K562 (cell line): ENCODE results near the gene SELENOT. TPM values are rescaled to one million over a fixed set of nuclear protein-coding genes. Genes with fewer than 3 reads are reported as not detected.

Source experiments
- CBX1 ChIP-seq: sonication (generic); IDR thresholded peaks from 2 replicates; pipeline ENCODE4 v1.6.1; 2016; ENCODE audit warnings: antibody characterized with exemption, low read depth, mild to moderate bottlenecking
- E2F3 ChIP-seq: fragments of 250-450 bp; sonication (Bioruptor Pico); IDR thresholded peaks from 2 replicates; pipeline ENCODE4 v1.4.0; 2020; ENCODE audit warnings: mild to moderate bottlenecking
- FIP1L1 ChIP-seq: fragments of 200-400 bp; formaldehyde crosslinking; IDR thresholded peaks from 2 replicates; pipeline ENCODE4 v1.6.1; 2018; ENCODE audit warnings: mild to moderate bottlenecking, low read depth, low read length; ENCODE audit not compliant: poor library complexity, severe bottlenecking
- FOXP1 ChIP-seq: sonication (generic); formaldehyde crosslinking; IDR thresholded peaks from 2 replicates; pipeline ENCODE4 v1.8.0; 2022; ENCODE audit warnings: mild to moderate bottlenecking, missing genetic modification reagents
- HNRNPLL ChIP-seq: fragments of 200-400 bp; formaldehyde crosslinking; IDR thresholded peaks from 2 replicates; pipeline ENCODE4 v1.6.1; 2017; ENCODE audit warnings: low read length, low read depth, mild to moderate bottlenecking; ENCODE audit not compliant: poor library complexity, severe bottlenecking
- HNRNPUL1 ChIP-seq: fragments of 200-400 bp; formaldehyde crosslinking; IDR thresholded peaks from 2 replicates; pipeline ENCODE4 v1.6.1; 2017; ENCODE audit warnings: low read length
- NR1H2 ChIP-seq: sonication (generic); formaldehyde crosslinking; IDR thresholded peaks from 2 replicates; pipeline ENCODE4 v1.4.0; 2020; ENCODE audit warnings: mild to moderate bottlenecking, missing genetic modification reagents
- PHTF2 ChIP-seq: fragments of 250-450 bp; sonication (Bioruptor Pico); IDR thresholded peaks from 2 replicates; pipeline ENCODE4 v1.5.0; 2021; ENCODE audit warnings: mild to moderate bottlenecking
- SAFB ChIP-seq: fragments of 200-400 bp; formaldehyde crosslinking; IDR thresholded peaks from 2 replicates; pipeline ENCODE4 v1.6.1; 2017; ENCODE audit warnings: low read depth, low read length, borderline replicate concordance
- SP1 ChIP-seq: sonication (generic); formaldehyde crosslinking; IDR thresholded peaks from 2 replicates; pipeline ENCODE4 v1.8.1; 2022; ENCODE audit warnings: mild to moderate bottlenecking, missing genetic modification reagents
- TRIM28 ChIP-seq: fragments of 450-650 bp; IDR thresholded peaks from 2 replicates; pipeline ENCODE4 v1.6.1; 2017
- ZBTB7A ChIP-seq: IDR thresholded peaks from 2 replicates; pipeline ENCODE4 v1.6.1; 2011; ENCODE audit warnings: low read depth, mild to moderate bottlenecking, low read length, moderate library complexity, borderline replicate concordance; ENCODE audit not compliant: control insufficient read depth
- ZNF263 ChIP-seq: sonication (generic); formaldehyde crosslinking; IDR thresholded peaks from 2 replicates; pipeline ENCODE4 v1.8.0; 2022; ENCODE audit warnings: mild to moderate bottlenecking, missing genetic modification reagents, borderline replicate concordance
- ZNF77 ChIP-seq: fragments of 250-450 bp; sonication (Bioruptor Pico); IDR thresholded peaks from 2 replicates; pipeline ENCODE4 v1.5.0; 2020
- polyA plus RNA-seq, 8 experiments: library from polyadenylated mRNA; depleted of rRNA in 4 of 8; stranded (reverse) in 5 of 8; unstranded in 3 of 8; fragments of >200 nt; fragmentation: Nextera tagmentation in 2 of 8; fragmentation: Illumina TruSeq in 1 of 8; extraction: Ambion mirVana in 2 of 8; extraction: Trizol in 1 of 8; gene quantifications; 2 replicates each; pipeline versions ENCODE4 v1.2.1 to v1.2.3, GENCODE V29; 2011 to 2014; ENCODE audit warnings: inconsistent platforms in 1 of 8, missing spikeins in 1 of 8
- total RNA-seq, 7 experiments: library from RNA; depleted of rRNA in 6 of 7; stranded (reverse); fragments of >200 nt in 6 of 7; fragmentation: Illumina TruSeq in 2 of 7; extraction: Trizol in 2 of 7; gene quantifications; 2 replicates each; pipeline versions ENCODE4 v1.2.1 to v1.2.3, GENCODE V29; 2011 to 2021; ENCODE audit warnings: low replicate concordance in 1 of 7
- TF ChIP-seq, protein P1 (sequence below): IDR thresholded peaks from 2 replicates; pipeline ENCODE4 v1.6.1; 2011; ENCODE audit warnings: borderline replicate concordance, low read depth, mild to moderate bottlenecking, moderate library complexity, low read length; ENCODE audit not compliant: insufficient read depth, poor library complexity, severe bottlenecking
- TF ChIP-seq, protein P2 (sequence below): IDR thresholded peaks from 2 replicates; pipeline ENCODE4 v1.6.1; 2011; ENCODE audit not compliant: insufficient read length; ENCODE audit errors: extremely low read depth
- TF ChIP-seq, protein P3 (sequence below): sonication (generic); formaldehyde crosslinking; IDR thresholded peaks from 2 replicates; pipeline ENCODE4 v1.8.0; 2022; ENCODE audit warnings: mild to moderate bottlenecking, missing genetic modification reagents
- TF ChIP-seq, protein P4 (sequence below), 2 experiments: fragments of 450-650 bp in 1 of 2; sonication (generic) in 1 of 2; formaldehyde crosslinking in 1 of 2; IDR thresholded peaks in 1 of 2; conservative IDR thresholded peaks in 1 of 2; 2 replicates each; pipeline versions ENCODE4 v1.6.1 to v1.8.1; 2016 to 2023; ENCODE audit warnings: mild to moderate bottlenecking in 2 of 2, moderate library complexity in 2 of 2, inconsistent platforms in 1 of 2, missing genetic modification reagents in 1 of 2
- TF ChIP-seq, protein P5 (sequence below), 2 experiments: fragments of 250-450 bp in 1 of 2; fragments of 450-650 bp in 1 of 2; sonication (Bioruptor Pico) in 1 of 2; IDR thresholded peaks; 2 replicates each; pipeline versions ENCODE4 v1.6.1 to v1.8.0; 2016 to 2021; ENCODE audit warnings: mild to moderate bottlenecking in 2 of 2, moderate library complexity in 2 of 2, missing compliant biosample characterization in 1 of 2, missing genetic modification characterization in 1 of 2

Gene SELENOT
- total and polyA plus RNA-seq, 9 of the 15 experiments (the other 6 are each of a cell fraction or from before 2014, with no cell fraction given), result 33.0 to 411 (median 91.9) TPM

DNA sequence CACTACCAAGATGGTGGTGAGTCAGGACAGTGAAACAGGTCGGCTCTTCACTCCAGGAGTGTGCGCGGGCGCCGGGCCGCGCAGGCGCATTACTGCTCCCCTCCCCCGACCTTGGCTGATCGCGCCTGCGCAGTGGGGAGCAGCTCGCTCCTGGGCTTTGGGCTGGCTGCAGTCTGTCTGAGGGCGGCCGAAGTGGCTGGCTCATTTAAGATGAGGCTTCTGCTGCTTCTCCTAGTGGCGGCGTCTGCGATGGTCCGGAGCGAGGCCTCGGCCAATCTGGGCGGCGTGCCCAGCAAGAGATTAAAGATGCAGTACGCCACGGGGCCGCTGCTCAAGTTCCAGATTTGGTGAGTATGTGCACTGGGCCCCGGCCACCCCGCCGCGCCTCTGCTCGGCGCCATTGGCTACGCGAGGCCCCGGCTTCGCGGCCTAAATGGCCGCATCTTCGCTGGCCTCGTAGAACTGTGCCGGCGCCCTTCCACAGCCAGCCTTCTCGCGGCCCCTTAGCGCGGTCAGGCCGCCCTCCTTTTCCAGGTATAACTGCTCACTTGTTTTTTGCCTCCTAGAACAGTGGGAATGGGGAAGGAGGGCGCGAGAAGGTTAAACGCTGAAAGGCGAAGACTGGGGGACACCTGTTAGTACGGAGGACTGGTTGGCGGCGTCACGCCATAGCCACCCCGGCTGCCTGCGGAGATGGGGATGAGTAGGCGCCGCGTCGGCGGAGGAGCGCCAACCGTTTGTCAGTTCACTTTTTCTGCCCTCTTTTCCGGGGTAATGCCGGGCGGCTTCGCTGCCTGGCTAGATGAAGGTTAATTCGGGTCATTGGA is at the start of gene SELENOT (continued):
- TF ChIP-seq HNRNPLL (peak; percentile 43), CBX1 (peak; percentile 86), FOXP1 (CRISPR knock-in tag) (0 out of 2 replicates have a peak, but pooled peaks have one; percentile 41), FIP1L1 (peak; percentile 96), ZNF77 (CRISPR knock-in tag) (no peak), NR1H2 (CRISPR knock-in tag) (no peak), ZBTB7A (peak; percentile 43; the same call in 1 of the 2 replicates), E2F3 (CRISPR knock-in tag) (no peak), TRIM28 (no peak), HNRNPUL1 (no peak), PHTF2 (CRISPR knock-in tag) (no peak), SP1 (CRISPR knock-in tag) (peak; percentile 66; the same call in 1 of the 2 replicates), SAFB (no peak), ZNF263 (CRISPR knock-in tag) (peak; percentile 68)
- TF ChIP-seq, protein P1, sequence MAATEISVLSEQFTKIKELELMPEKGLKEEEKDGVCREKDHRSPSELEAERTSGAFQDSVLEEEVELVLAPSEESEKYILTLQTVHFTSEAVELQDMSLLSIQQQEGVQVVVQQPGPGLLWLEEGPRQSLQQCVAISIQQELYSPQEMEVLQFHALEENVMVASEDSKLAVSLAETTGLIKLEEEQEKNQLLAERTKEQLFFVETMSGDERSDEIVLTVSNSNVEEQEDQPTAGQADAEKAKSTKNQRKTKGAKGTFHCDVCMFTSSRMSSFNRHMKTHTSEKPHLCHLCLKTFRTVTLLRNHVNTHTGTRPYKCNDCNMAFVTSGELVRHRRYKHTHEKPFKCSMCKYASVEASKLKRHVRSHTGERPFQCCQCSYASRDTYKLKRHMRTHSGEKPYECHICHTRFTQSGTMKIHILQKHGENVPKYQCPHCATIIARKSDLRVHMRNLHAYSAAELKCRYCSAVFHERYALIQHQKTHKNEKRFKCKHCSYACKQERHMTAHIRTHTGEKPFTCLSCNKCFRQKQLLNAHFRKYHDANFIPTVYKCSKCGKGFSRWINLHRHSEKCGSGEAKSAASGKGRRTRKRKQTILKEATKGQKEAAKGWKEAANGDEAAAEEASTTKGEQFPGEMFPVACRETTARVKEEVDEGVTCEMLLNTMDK, result peak; percentile 22
- TF ChIP-seq, protein P2, sequence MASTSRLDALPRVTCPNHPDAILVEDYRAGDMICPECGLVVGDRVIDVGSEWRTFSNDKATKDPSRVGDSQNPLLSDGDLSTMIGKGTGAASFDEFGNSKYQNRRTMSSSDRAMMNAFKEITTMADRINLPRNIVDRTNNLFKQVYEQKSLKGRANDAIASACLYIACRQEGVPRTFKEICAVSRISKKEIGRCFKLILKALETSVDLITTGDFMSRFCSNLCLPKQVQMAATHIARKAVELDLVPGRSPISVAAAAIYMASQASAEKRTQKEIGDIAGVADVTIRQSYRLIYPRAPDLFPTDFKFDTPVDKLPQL, result peak; percentile 68
- TF ChIP-seq, protein P3, sequence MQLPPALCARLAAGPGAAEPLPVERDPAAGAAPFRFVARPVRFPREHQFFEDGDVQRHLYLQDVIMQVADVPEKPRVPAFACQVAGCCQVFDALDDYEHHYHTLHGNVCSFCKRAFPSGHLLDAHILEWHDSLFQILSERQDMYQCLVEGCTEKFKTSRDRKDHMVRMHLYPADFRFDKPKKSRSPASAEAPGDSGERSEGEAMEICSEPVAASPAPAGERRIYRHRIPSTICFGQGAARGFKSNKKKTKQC (CRISPR knock-in tag), result peak; percentile 85; the same call in 1 of the 2 replicates
- TF ChIP-seq, protein P4, sequence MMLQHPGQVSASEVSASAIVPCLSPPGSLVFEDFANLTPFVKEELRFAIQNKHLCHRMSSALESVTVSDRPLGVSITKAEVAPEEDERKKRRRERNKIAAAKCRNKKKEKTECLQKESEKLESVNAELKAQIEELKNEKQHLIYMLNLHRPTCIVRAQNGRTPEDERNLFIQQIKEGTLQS (IDR thresholded peaks at IDR 0.05), result no peak
- TF ChIP-seq, protein P4 (CRISPR knock-in tag; conservative IDR thresholded peaks at IDR 0.05), result no peak
- TF ChIP-seq, protein P5, sequence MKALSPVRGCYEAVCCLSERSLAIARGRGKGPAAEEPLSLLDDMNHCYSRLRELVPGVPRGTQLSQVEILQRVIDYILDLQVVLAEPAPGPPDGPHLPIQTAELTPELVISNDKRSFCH (CRISPR knock-in tag; IDR thresholded peaks at IDR 0.05), result no peak
- TF ChIP-seq, protein P5 (tag; IDR thresholded peaks at IDR 0.05), result peak; percentile 63; the same call in 1 of the 2 replicates
